HepG2 (cell line): ENCODE measurements around the gene ZNF490. TPM values are rescaled to one million over a fixed set of nuclear protein-coding genes. Genes with fewer than 3 reads are reported as not detected.

Source experiments
- GATAD2A ChIP-seq: IDR thresholded peaks from 2 replicates; pipeline ENCODE4 v1.6.1; 2016
- JUN ChIP-seq: sonication (generic); formaldehyde crosslinking; IDR thresholded peaks from 2 replicates; pipeline ENCODE4 v1.4.0; 2020; ENCODE audit warnings: mild to moderate bottlenecking, missing genetic modification reagents
- KAT8 ChIP-seq: IDR thresholded peaks from 2 replicates; pipeline ENCODE4 v1.6.1; 2016; ENCODE audit warnings: missing genetic modification reagents, missing compliant biosample characterization
- RERE ChIP-seq: IDR thresholded peaks from 2 replicates; pipeline ENCODE4 v1.6.1; 2016; ENCODE audit warnings: low read depth, missing genetic modification reagents, missing compliant biosample characterization
- SNRNP70 ChIP-seq: fragments of 200-400 bp; formaldehyde crosslinking; IDR thresholded peaks from 2 replicates; pipeline ENCODE4 v1.6.1; 2017; ENCODE audit warnings: mild to moderate bottlenecking, low read depth, low read length, moderate library complexity
- TRIM22 ChIP-seq: fragments of 450-650 bp; IDR thresholded peaks from 2 replicates; pipeline ENCODE4 v1.6.1; 2017
- ZBTB40 ChIP-seq, 2 experiments: fragments of 450-650 bp in 1 of 2; sonication (generic) in 1 of 2; formaldehyde crosslinking in 1 of 2; IDR thresholded peaks; 2 replicates each; pipeline versions ENCODE4 v1.6.1 to v1.8.0; 2016 to 2022; ENCODE audit warnings: antibody characterized with exemption in 1 of 2, mild to moderate bottlenecking in 1 of 2, missing genetic modification reagents in 1 of 2
- ZNF383 ChIP-seq: sonication (generic); formaldehyde crosslinking; IDR thresholded peaks from 2 replicates; pipeline ENCODE4 v1.4.0; 2020; ENCODE audit warnings: missing genetic modification reagents, mild to moderate bottlenecking, borderline replicate concordance
- polyA plus RNA-seq, 8 experiments: library from polyadenylated mRNA; depleted of rRNA in 3 of 8; stranded (reverse) in 7 of 8; unstranded in 1 of 8; fragments of >200 nt; fragmentation: Illumina TruSeq in 4 of 8; extraction: Trizol in 4 of 8; gene quantifications; 2 replicates each; pipeline versions ENCODE4 v1.2.1 to v1.2.3, GENCODE V29; 2011 to 2016; ENCODE audit warnings: low read depth in 4 of 8, missing spikeins in 1 of 8, mixed read lengths in 1 of 8; ENCODE audit not compliant: insufficient read depth in 1 of 8
- total RNA-seq, 5 experiments: library from RNA; depleted of rRNA; stranded (reverse); fragments of >200 nt; fragmentation: Illumina TruSeq; extraction: Trizol; gene quantifications; 2 replicates each; pipeline ENCODE4 v1.2.3, GENCODE V29; 2016; ENCODE audit warnings: low read depth in 1 of 5

Gene ZNF490
- total and polyA plus RNA-seq, 2 of the 13 experiments (the other 11 are each of a cell fraction or from before 2014, with no cell fraction given): 1.3 to 2.9 TPM

DNA sequence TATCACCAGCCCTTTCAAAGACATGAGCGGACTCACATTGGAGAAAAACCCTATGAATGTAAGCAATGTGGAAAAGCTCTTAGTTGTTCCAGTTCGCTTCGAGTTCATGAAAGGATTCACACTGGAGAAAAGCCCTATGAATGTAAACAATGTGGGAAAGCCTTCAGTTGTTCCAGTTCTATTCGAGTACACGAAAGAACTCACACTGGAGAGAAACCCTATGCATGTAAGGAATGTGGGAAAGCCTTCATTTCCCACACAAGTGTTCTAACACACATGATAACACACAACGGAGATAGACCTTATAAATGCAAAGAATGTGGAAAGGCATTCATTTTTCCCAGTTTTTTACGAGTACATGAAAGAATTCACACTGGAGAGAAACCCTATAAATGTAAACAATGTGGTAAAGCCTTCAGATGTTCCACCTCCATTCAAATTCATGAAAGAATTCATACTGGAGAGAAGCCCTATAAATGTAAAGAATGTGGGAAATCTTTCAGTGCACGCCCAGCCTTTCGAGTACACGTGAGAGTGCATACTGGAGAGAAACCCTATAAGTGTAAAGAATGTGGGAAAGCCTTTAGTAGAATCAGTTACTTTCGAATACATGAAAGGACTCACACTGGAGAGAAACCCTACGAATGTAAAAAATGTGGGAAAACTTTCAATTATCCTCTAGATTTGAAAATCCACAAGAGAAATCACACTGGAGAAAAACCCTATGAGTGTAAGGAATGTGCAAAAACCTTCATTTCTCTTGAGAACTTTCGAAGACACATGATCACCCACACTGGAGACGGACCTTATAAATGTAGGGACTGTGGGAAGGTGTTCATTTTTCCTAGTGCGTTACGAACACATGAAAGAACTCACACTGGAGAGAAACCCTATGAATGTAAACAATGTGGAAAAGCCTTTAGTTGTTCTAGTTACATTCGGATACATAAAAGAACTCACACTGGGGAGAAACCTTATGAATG is 17.7 kb upstream of the ZNF490 start (continued):
- TF ChIP-seq TRIM22 (no peak), SNRNP70 (no peak), ZBTB40 (IDR thresholded peaks at IDR 0.05) (no peak), ZBTB40 (CRISPR knock-in tag; IDR thresholded peaks at IDR 0.05) (no peak), JUN (no peak), RERE (CRISPR knock-in tag) (no peak), GATAD2A (CRISPR knock-in tag) (no peak), ZNF383 (CRISPR knock-in tag) (no peak), KAT8 (CRISPR knock-in tag) (no peak)
